KOPT-K1 (cell line): Measurements from ENCODE around the gene CANT1.

Source experiments
- H3K27ac ChIP-seq: fragments of 200-600 bp; sonication (generic); 2 replicates; pipeline ENCODE4 v1.5.1; 2016; ENCODE audit warnings: antibody characterized with exemption, mild to moderate bottlenecking, low read depth, low read length; ENCODE audit not compliant: poor library complexity, severe bottlenecking
- H3K36me3 ChIP-seq: fragments of 200-600 bp; sonication (generic); 2 replicates; pipeline ENCODE4 v1.5.1; 2017; ENCODE audit warnings: antibody characterized with exemption, mild to moderate bottlenecking, low read length, moderate library complexity; ENCODE audit not compliant: insufficient read depth
- H3K9me3 ChIP-seq: fragments of 200-600 bp; sonication (generic); 2 replicates; pipeline ENCODE4 v1.5.1; 2017; ENCODE audit warnings: antibody characterized with exemption, low read length, mild to moderate bottlenecking; ENCODE audit not compliant: insufficient read depth, poor library complexity, severe bottlenecking

The CANT1 gene

GRCh38 chr17:79008666-79009387 is 737 bp downstream of the CANT1 start:
- Histone ChIP-seq H3K36me3 (peaks cover 19% of the 10 kb centered on the region), H3K9me3 (peaks cover 9% of the 10 kb centered on the region), H3K27ac (peak overlapping the region; percentile 91)

- peak overlapping the region; percentile 91 for H3K27ac ChIP-seq
- peaks cover 30% of the 10 kb centered on the region for H3K36me3 ChIP-seq
- H3K9me3 ChIP-seq, result no peaks in the 10 kb centered on the region
Observed at GRCh38 chr17:79007504-79008381, 1.8 kb downstream of the CANT1 start.

- Histone ChIP-seq H3K27ac (peak overlapping the region; percentile 45), H3K9me3 (no peaks in the 10 kb centered on the region), H3K36me3 (peaks cover 38% of the 10 kb centered on the region)
Observed at GRCh38 chr17:79006794-79007503, 2.6 kb downstream of the CANT1 start.

GRCh38 chr17:79006046-79006445 is 3.5 kb downstream of the CANT1 start:
- Histone ChIP-seq H3K27ac (peak overlapping the region; percentile 45), H3K9me3 (no peaks in the 10 kb centered on the region), H3K36me3 (peaks cover 41% of the 10 kb centered on the region)

GRCh38 chr17:79005063-79005861 is 4.3 kb downstream of the CANT1 start:
- Histone ChIP-seq H3K9me3 (no peaks in the 10 kb centered on the region), H3K36me3 (peaks cover 47% of the 10 kb centered on the region), H3K27ac (peak overlapping the region; percentile 45)

- Histone ChIP-seq H3K36me3 (peaks cover 61% of the 10 kb centered on the region), H3K27ac (no peak overlapping the region)
Observed at GRCh38 chr17:79003661-79004411, 5.7 kb downstream of the CANT1 start.

GRCh38 chr17:79002796-79003593 is 6.6 kb downstream of the CANT1 start:
- Histone ChIP-seq H3K36me3 (peaks cover 68% of the 10 kb centered on the region), H3K27ac (no peak overlapping the region), H3K9me3 (no peaks in the 10 kb centered on the region)

More at GRCh38 chr17:79003661-79004411, 5.7 kb downstream of the CANT1 start:
- H3K9me3 ChIP-seq, result no peaks in the 10 kb centered on the region

- Histone ChIP-seq H3K9me3 (no peaks in the 10 kb centered on the region), H3K27ac (no peak overlapping the region), H3K36me3 (peaks cover 68% of the 10 kb centered on the region)
Observed at GRCh38 chr17:79002291-79002690, 7.3 kb downstream of the CANT1 start.

- no peaks in the 10 kb centered on the region for H3K9me3 ChIP-seq
Observed at GRCh38 chr17:79001190-79002020, 8.2 kb downstream of the CANT1 start.

GRCh38 chr17:79000396-79001189 is 9.0 kb downstream of the CANT1 start:
- Histone ChIP-seq H3K9me3 (no peaks in the 10 kb centered on the region), H3K27ac (no peak overlapping the region), H3K36me3 (peaks cover 76% of the 10 kb centered on the region)

More at GRCh38 chr17:79001190-79002020, 8.2 kb downstream of the CANT1 start:
- peaks cover 68% of the 10 kb centered on the region for H3K36me3 ChIP-seq
- H3K27ac ChIP-seq, result no peak overlapping the region

GRCh38 chr17:78999947-79000395 is 9.6 kb downstream of the CANT1 start:
- H3K36me3 ChIP-seq, result peaks cover 82% of the 10 kb centered on the region
- no peak overlapping the region for H3K27ac ChIP-seq
- no peaks in the 10 kb centered on the region for H3K9me3 ChIP-seq
